Suprapubic skin (tissue), 4 donors: ENCODE results near the gene IL4R.

ENCODE experiments used
- EP300 ChIP-seq: sonication (generic); formaldehyde crosslinking; IDR thresholded peaks from one replicate; pipeline ENCODE4 v1.6.1; 2017; ENCODE audit warnings: antibody characterized with exemption
- POLR2AphosphoS5 ChIP-seq, 3 donors: sonication (generic); formaldehyde crosslinking; IDR thresholded peaks; one replicate each; pipeline ENCODE4 v1.6.1; 2017; ENCODE audit warnings: antibody characterized with exemption in 3 of 3
- TF ChIP-seq, protein P1 (sequence below), 2 donors: fragments of 200-600 bp in 1 of 2; fragments of 450-650 bp in 1 of 2; sonication (generic) in 1 of 2; IDR thresholded peaks; one replicate each; pipeline ENCODE4 v1.5.1; 2016 to 2019; ENCODE audit warnings: antibody characterized with exemption in 2 of 2, mild to moderate bottlenecking in 1 of 2, moderate library complexity in 1 of 2

DNA sequence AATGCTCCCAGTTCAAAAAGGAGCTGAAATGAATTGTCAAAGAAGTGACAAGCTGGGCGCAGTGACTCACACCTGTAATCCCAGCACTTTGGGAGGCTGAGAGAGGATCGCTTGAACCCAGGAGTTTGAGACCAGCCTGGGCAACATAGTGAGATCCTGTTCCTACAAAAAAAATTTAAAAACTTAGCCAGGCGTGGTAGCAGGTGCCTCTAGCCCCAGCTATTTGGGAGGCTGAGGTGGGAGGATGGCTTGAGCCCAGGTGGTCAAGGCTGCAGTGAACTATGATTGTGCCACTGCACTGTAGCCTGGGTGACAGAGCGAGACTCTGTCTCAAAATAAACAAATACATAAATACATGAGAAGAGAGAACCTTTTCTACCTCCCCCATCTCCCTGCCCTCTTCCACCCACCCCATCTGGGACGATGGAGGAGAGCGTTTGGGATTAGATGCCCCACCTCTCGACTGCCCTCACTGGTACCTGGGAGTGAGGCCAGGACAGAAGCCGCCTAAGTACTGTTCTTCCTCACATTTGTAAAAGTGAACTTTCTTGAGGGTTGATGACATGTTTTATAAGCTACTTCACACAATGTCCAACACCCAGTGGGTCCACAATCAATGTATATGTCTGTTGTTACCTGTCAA is 2.4 kb downstream of the IL4R start:
- no peak for TF ChIP-seq POLR2AphosphoS5 (IDR thresholded peaks at IDR 0.05)
- TF ChIP-seq, protein P1, sequence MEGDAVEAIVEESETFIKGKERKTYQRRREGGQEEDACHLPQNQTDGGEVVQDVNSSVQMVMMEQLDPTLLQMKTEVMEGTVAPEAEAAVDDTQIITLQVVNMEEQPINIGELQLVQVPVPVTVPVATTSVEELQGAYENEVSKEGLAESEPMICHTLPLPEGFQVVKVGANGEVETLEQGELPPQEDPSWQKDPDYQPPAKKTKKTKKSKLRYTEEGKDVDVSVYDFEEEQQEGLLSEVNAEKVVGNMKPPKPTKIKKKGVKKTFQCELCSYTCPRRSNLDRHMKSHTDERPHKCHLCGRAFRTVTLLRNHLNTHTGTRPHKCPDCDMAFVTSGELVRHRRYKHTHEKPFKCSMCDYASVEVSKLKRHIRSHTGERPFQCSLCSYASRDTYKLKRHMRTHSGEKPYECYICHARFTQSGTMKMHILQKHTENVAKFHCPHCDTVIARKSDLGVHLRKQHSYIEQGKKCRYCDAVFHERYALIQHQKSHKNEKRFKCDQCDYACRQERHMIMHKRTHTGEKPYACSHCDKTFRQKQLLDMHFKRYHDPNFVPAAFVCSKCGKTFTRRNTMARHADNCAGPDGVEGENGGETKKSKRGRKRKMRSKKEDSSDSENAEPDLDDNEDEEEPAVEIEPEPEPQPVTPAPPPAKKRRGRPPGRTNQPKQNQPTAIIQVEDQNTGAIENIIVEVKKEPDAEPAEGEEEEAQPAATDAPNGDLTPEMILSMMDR (IDR thresholded peaks at IDR 0.05), result no peak
- TF ChIP-seq EP300, result no peak
